T47D (cell line): Measurements from ENCODE around the gene LYZL4.

Source experiments
- DNase-seq, 2 experiments: peaks; one replicate each; pipeline versions ENCODE4 v3.0.0 to v3.0.0-alpha.2; 2011 to 2012; ENCODE audit warnings: low read depth in 1 of 2, low spot score in 1 of 2
- JUND ChIP-seq: IDR thresholded peaks from 2 replicates; pipeline ENCODE4 v1.6.1; 2012; ENCODE audit warnings: low read depth
- in situ Hi-C: cut with HindIII; loops from 2 replicates; pipeline ENCODE4 v1.10.0; 2016; ENCODE audit warnings: low sequenced_read_pairs, low pct_unique_long_range_greater_than_20kb

LYZL4 gene

DNA sequence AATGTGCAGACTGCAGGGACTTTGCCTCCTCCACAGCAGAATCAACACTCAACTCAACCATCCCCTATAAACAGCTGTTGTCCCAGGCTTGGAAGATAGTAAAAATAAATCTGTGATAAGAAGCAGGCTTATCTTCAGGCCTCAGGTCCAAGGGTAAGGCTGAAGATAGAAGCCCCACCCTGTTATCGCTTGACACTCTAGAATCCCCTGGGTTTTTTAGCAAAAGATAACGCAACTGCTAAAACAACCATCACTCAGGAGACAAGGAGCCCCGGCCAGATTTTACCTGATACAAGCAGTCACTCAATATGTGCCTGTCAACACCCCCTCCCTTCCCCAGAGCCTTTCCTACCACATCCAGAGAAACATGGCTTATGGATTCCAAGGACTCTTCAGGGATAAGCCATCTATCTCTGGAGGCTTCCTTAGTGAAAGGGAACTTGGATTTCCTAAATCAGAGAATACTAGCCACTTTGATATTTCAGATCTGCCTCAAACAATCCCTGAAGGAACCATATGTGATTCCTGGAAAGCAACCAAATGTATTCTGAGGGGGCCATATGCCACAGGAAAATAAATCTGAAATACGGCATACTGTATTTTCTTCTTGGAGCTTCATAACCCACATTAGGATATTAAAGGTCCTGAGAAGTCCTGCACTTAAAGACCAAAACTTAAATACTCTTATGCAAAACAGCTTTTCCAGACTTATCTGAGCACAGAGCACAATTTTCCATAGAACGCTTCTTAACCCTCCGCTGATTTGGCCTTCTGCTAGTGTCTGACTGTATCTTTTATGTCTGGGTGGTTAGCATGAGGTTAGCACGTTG, 60.4 kb downstream of the LYZL4 start:
- no peak for TF ChIP-seq JUND
- no peak for DNase-seq
- in situ Hi-C loops, result no loop called here

GRCh38 chr3:42347928-42348327, 62.5 kb downstream of the LYZL4 start:
- in situ Hi-C loops, result no loop called here
- no peak for DNase-seq

More at GRCh38 chr3:42347928-42348327, 62.5 kb downstream of the LYZL4 start:
- TF ChIP-seq JUND, result no peak
